SJCRH30 (cell line): Measurements from ENCODE around the gene TESK1. TPM values are rescaled to one million over a fixed set of nuclear protein-coding genes. Genes with fewer than 3 reads are reported as not detected.

Experiments
- DNase-seq, 2 experiments: peaks; one replicate each; pipeline ENCODE4 v3.0.0-alpha.2; 2015 to 2020
- H3K27ac ChIP-seq: fragments of 250-450 bp; sonication (Bioruptor Pico); 2 replicates; pipeline ENCODE4 v1.5.1; 2020; ENCODE audit warnings: mild to moderate bottlenecking, moderate library complexity
- H3K27me3 ChIP-seq: fragments of 250-450 bp; sonication (Bioruptor Pico); 2 replicates; pipeline ENCODE4 v1.5.1; 2020; ENCODE audit warnings: mild to moderate bottlenecking, moderate library complexity
- H3K36me3 ChIP-seq: fragments of 250-450 bp; sonication (Bioruptor Pico); 2 replicates; pipeline ENCODE4 v1.5.1; 2020; ENCODE audit warnings: mild to moderate bottlenecking, moderate library complexity
- H3K4me1 ChIP-seq: fragments of 250-450 bp; sonication (Bioruptor Pico); 2 replicates; pipeline ENCODE4 v1.5.1; 2020; ENCODE audit warnings: mild to moderate bottlenecking, moderate library complexity
- H3K4me3 ChIP-seq: fragments of 250-450 bp; sonication (Bioruptor Pico); 2 replicates; pipeline ENCODE4 v1.5.1; 2020; ENCODE audit warnings: mild to moderate bottlenecking, moderate library complexity
- H3K9me3 ChIP-seq: fragments of 250-450 bp; sonication (Bioruptor Pico); replicated peaks from 2 replicates; pipeline ENCODE4 v1.5.1; 2020; ENCODE audit warnings: mild to moderate bottlenecking, moderate library complexity
- total RNA-seq: library from RNA; depleted of rRNA; stranded (reverse); fragments of >200 nt; shearing (Covaris generic); gene quantifications from 2 replicates; pipeline ENCODE4 v1.2.3, GENCODE V29; 2014; rRNA removed

Gene TESK1
- total RNA-seq, 1 experiment from 2014 or later, result 10.1 TPM

DNA sequence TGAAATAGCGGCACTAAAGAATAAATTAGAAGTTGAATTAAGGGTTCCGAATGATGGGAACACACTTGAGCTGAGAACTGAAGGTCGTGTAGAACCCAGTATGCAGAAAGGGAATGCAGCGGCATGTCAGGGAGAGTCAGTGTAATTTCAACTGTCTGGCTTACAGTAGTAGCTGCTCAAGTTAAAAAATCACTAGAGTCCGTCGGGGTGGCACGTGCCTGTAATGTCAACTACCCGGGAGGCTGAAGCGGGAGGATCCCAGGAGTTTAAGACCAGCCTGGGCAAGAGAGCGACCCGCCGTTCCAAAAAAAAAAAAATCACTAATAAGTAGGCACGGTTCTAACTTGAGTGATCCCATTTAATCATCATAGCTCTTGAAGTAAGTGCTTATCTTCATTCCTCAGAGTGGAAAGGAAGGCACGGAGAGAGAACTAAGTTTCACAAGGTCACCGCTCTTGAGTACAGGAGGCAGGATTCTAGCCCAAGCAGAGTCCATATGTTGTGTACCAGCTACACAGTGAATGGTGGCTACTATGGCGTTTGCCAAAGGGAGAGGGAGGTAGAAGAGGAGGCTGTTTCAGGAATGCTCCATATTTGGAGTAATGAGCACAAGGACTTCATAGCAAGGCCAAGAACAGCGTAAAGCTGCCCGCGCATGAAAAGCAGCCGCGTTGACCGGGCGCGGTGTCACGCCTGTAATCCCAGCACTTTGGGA is 51.9 kb downstream of the TESK1 start:
- Histone ChIP-seq H3K4me3 (peak overlapping the region; percentile 83), H3K4me1 (no peaks in the 10 kb centered on the region), H3K27ac (peak overlapping the region; percentile 96), H3K27me3 (no peaks in the 10 kb centered on the region), H3K36me3 (no peaks in the 10 kb centered on the region), H3K9me3 (no peaks in the 10 kb centered on the region)
- no peak for DNase-seq

DNA sequence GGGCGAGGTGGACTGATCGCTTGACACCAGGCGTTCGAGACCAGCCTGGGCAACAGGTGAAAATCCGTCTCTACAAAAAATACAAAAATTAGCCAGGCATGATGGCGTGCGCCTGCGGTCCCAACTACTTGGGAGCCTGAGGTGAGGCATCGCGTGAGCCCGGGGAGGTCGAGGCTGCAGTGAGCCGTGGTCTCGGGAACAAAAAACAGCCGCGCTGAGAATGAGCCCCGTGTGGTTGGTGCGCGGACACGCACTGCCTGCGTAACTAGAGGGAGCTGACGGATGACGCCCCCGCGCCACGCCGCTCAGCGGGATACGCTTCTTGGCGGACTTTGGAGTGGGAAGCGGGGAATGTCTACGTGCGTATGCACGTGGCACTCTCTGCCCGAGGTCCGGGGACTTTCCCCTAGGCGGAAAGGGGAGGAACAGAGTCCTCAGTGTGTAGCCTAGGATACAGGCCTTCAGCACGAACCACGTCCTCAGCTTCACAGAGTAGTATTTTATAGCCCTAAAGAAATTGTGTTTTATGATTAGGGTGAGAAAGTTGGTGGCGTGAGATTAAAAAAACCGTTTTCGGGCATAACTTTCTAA is 52.6 kb downstream of the TESK1 start, which contains the start of gene RMRP:
Gene RMRP (minus strand): TSS at position 474 of the 591 bp plus-strand sequence.
- Histone ChIP-seq H3K27me3 (no peaks in the 10 kb centered on the region), H3K36me3 (no peaks in the 10 kb centered on the region), H3K27ac (peak within 1 kb of the TSS; percentile 96), H3K9me3 (no peaks in the 10 kb centered on the region), H3K4me3 (peak within 1 kb of the TSS; percentile 83), H3K4me1 (no peaks in the 10 kb centered on the region)
- DNase-seq, result peak; percentile 99

DNA sequence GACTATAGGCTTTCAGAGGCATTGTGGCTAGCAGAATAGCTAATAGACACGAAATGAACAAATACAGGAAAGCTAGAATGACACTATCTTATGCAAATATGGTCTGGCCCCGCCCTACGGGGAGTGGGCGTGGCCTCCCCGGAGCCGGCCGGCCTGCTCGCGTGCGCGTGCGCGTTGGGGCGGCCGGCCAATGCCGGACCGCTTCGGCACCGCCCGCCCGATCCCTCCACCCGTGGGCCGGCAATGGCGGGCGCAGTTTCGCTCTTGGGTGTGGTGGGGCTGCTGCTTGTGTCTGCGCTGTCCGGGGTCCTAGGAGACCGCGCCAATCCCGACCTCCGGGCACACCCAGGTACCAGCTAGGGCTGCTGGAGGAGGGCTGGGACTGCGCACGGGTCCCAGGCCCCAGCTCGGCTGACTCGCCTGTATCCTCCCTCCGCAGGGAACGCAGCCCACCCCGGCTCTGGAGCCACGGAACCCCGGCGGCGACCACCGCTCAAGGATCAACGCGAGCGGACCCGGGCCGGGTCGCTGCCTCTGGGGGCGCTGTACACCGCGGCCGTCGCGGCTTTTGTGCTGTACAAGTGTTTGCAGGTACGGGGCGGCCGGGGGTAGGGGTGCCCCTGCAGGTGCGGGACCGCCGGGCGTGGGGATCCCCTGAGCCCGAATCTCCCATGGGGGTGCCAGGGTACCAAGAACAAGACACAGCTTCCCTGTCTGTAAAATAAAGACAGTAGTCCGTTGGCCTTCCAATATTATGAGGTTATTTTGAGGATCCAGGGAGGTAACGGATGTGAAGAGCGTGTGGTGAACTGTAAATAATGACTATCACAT is 53.3 kb downstream of the TESK1 start, which contains the start of gene CCDC107:
Gene CCDC107 (plus strand): TSS at position 156 of the 831 bp plus-strand sequence. CDS start 88 bp downstream, at position 244.
- H3K36me3 ChIP-seq, result no peaks in the 10 kb centered on the region
- H3K9me3 ChIP-seq, result no peaks in the 10 kb centered on the region
- no peaks in the 10 kb centered on the region for H3K27me3 ChIP-seq
- DNase-seq, result peak; percentile 78 to 88
- peak within 1 kb of the TSS; percentile 83 for H3K4me3 ChIP-seq
- peak within 1 kb of the TSS; percentile 96 for H3K27ac ChIP-seq
- no peaks in the 10 kb centered on the region for H3K4me1 ChIP-seq

DNA sequence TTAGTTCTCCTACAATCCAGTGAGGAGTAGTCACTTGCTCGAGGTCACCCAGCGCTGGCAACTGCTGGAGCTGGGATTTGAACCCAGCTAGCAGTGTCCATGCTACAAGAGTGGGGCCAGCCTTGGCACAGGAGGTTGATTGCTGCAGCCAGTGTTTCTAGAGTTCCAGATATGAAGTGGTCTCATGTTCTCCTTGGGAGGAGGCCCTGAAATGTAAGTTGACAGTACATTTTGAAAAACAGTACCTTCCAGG is 53.8 kb downstream of the TESK1 start:
- H3K27me3 ChIP-seq, result no peaks in the 10 kb centered on the region
- no peaks in the 10 kb centered on the region for H3K36me3 ChIP-seq
- 0 out of 2 replicates have a peak overlapping the region, but pooled peaks have one; percentile 96 for H3K27ac ChIP-seq
- no peaks in the 10 kb centered on the region for H3K4me1 ChIP-seq
- DNase-seq, result peak in 1 of 2 experiments; percentile 34
- peak overlapping the region; percentile 83 for H3K4me3 ChIP-seq
- no peaks in the 10 kb centered on the region for H3K9me3 ChIP-seq

DNA sequence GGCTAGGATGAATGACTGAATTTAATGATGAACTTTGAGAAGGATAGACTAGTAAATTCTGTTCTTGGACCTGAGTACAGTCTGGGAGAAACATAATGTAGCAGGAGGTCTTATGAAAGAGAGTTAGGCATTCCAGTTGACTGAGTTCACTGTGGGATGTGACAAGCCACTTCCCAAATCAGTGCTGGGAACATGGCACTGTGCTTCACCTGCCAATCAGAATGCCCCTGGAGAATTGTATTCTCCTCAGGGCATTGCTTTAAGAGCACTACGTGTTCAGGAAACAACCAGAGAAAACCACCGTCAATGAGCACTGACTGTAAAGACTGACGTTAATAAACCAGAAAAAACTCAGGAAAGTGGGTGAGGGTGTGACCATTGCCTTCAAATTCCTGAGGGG is 54.3 kb downstream of the TESK1 start:
- H3K9me3 ChIP-seq, result no peaks in the 10 kb centered on the region
- DNase-seq, result no peak
- H3K36me3 ChIP-seq, result no peaks in the 10 kb centered on the region
- no peaks in the 10 kb centered on the region; the same call in 1 of the 2 replicates for H3K4me1 ChIP-seq
- no peaks in the 10 kb centered on the region for H3K27me3 ChIP-seq
- no peak overlapping the region for H3K27ac ChIP-seq
- no peak overlapping the region; the same call in 1 of the 2 replicates for H3K4me3 ChIP-seq

Other genes with a start within 250 kb of the TESK1 start
- 5.3 and 5.6 TPM in 2 replicates for gene RUSC2, start 115.2 kb upstream of the TESK1 start, total RNA-seq
- not detected in 2 replicates for gene CD72, start 13.2 kb downstream of the TESK1 start, total RNA-seq
- 0.13 TPM in 1 of 2 replicates, not detected in the other for gene SIT1, start 45.7 kb downstream of the TESK1 start, total RNA-seq
- gene RMRP, start 52.8 kb downstream of the TESK1 start, total RNA-seq, result 8,654 and 17,072 TPM in 2 replicates
- gene CCDC107, start 53.0 kb downstream of the TESK1 start, total RNA-seq, result 6.1 and 6.6 TPM in 2 replicates
- 10.5 and 11.9 TPM in 2 replicates for gene ARHGEF39, start 59.9 kb downstream of the TESK1 start, total RNA-seq
- gene CA9, start 68.7 kb downstream of the TESK1 start, total RNA-seq, result 2.5 and 3.2 TPM in 2 replicates
- gene TPM2, start 84.7 kb downstream of the TESK1 start, total RNA-seq, result 427 and 459 TPM in 2 replicates
- 65.0 and 70.4 TPM in 2 replicates for gene TLN1, start 126.9 kb downstream of the TESK1 start, total RNA-seq
- gene CREB3, start 127.4 kb downstream of the TESK1 start, total RNA-seq, result 21.1 and 21.6 TPM in 2 replicates
- gene GBA2, start 144.0 kb downstream of the TESK1 start, total RNA-seq, result 34.4 and 37.1 TPM in 2 replicates
- gene RGP1, start 144.0 kb downstream of the TESK1 start, total RNA-seq, result 14.6 and 16.3 TPM in 2 replicates
- not detected in 2 replicates for gene MSMP, start 149.0 kb downstream of the TESK1 start, total RNA-seq
- gene NPR2, start 186.3 kb downstream of the TESK1 start, total RNA-seq, result 0.24 and 0.41 TPM in 2 replicates
- gene SPAG8, start 207.0 kb downstream of the TESK1 start, total RNA-seq, result 0.20 and 0.63 TPM in 2 replicates
- gene HINT2, start 209.8 kb downstream of the TESK1 start, total RNA-seq, result 21.3 and 28.2 TPM in 2 replicates
- gene FAM221B, start 223.5 kb downstream of the TESK1 start, total RNA-seq, result not detected in 2 replicates
- 1.7 and 2.1 TPM in 2 replicates for gene TMEM8B, start 224.0 kb downstream of the TESK1 start, total RNA-seq